PC-9 (cell line): ENCODE measurements around the gene CD300C.

Experiments
- CTCF ChIP-seq: fragments of 200-600 bp; sonication (generic); conservative IDR thresholded peaks from 2 replicates; pipeline ENCODE4 v1.6.1; 2017; ENCODE audit warnings: mixed run types, antibody characterized with exemption, mild to moderate bottlenecking, moderate library complexity
- EZH2 ChIP-seq: fragments of 200-600 bp; sonication (generic); IDR thresholded peaks from 2 replicates; pipeline ENCODE4 v1.8.0; 2017; ENCODE audit warnings: antibody characterized with exemption, low read depth

DNA sequence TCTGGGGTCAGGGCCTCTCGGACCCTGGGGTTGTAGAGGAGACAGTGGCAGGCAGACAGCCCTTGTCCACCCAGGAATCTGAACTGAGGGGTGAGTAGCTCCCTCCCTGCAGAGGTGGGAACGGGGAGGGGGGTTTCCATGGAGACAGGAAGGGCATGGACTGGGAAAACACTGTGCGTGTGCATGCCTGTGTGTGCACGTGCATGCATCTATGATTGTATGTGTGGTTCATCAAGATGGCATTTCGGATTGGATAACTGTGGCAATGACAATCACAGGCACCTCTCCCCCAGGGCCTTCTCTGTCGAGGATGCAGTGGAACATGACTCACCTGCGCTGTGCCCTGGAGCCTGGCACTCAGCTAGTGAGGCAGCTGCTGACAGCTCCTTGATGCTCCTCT is 6.1 kb upstream of the CD300C start:
- TF ChIP-seq EZH2 (no peak), CTCF (no peak)
